HepG2 (cell line): ENCODE measurements around the gene RAD17. TPM values are rescaled to one million over a fixed set of nuclear protein-coding genes. Genes with fewer than 3 reads are reported as not detected.

Experiments
- ARNT ChIP-seq: fragments of 450-650 bp; IDR thresholded peaks from 2 replicates; pipeline ENCODE4 v1.6.1; 2017
- CEBPG ChIP-seq: IDR thresholded peaks from 2 replicates; pipeline ENCODE4 v1.6.1; 2016
- CHD4 ChIP-seq: fragments of 200-600 bp; sonication (generic); IDR thresholded peaks from 2 replicates; pipeline ENCODE4 v1.7.0; 2017; ENCODE audit warnings: mild to moderate bottlenecking, low read length, borderline replicate concordance
- EHMT2 ChIP-seq: fragments of 200-600 bp; sonication (generic); IDR thresholded peaks from 2 replicates; pipeline ENCODE4 v1.7.0; 2017; ENCODE audit warnings: antibody characterized with exemption, low read depth, low read length, borderline replicate concordance
- FOXM1 ChIP-seq: sonication (generic); formaldehyde crosslinking; IDR thresholded peaks from 2 replicates; pipeline ENCODE4 v1.5.0; 2020; ENCODE audit warnings: missing genetic modification reagents
- HOXA5 ChIP-seq: sonication (generic); formaldehyde crosslinking; IDR thresholded peaks from 2 replicates; pipeline ENCODE4 v1.4.0; 2020; ENCODE audit warnings: missing genetic modification reagents
- JUNB ChIP-seq: sonication (generic); formaldehyde crosslinking; IDR thresholded peaks from 2 replicates; pipeline ENCODE4 v1.8.0; 2022; ENCODE audit warnings: missing genetic modification reagents, mild to moderate bottlenecking, borderline replicate concordance
- KDM5B ChIP-seq: sonication (generic); formaldehyde crosslinking; IDR thresholded peaks from 2 replicates; pipeline ENCODE4 v1.4.0; 2020; ENCODE audit warnings: missing genetic modification reagents, mild to moderate bottlenecking, borderline replicate concordance
- POGZ ChIP-seq: sonication (generic); formaldehyde crosslinking; IDR thresholded peaks from 2 replicates; pipeline ENCODE4 v1.4.0; 2020; ENCODE audit warnings: mild to moderate bottlenecking, missing genetic modification reagents
- RAD51 ChIP-seq: fragments of 450-650 bp; IDR thresholded peaks from 2 replicates; pipeline ENCODE4 v1.6.1; 2016; ENCODE audit warnings: borderline replicate concordance
- SCMH1 ChIP-seq: sonication (generic); formaldehyde crosslinking; IDR thresholded peaks from 2 replicates; pipeline ENCODE4 v1.9.0; 2021; ENCODE audit warnings: missing genetic modification reagents, mild to moderate bottlenecking, borderline replicate concordance
- SRSF1 ChIP-seq: fragments of 200-400 bp; formaldehyde crosslinking; optimal IDR thresholded peaks from 2 replicates; pipeline ENCODE3; 2017; ENCODE audit warnings: mild to moderate bottlenecking, low read depth, low read length, moderate library complexity
- ZBTB7B ChIP-seq: sonication (generic); formaldehyde crosslinking; IDR thresholded peaks from 2 replicates; pipeline ENCODE4 v1.4.0; 2020; ENCODE audit warnings: missing genetic modification reagents
- ZNF124 ChIP-seq: sonication (generic); formaldehyde crosslinking; IDR thresholded peaks from 2 replicates; pipeline ENCODE4 v1.4.0; 2020; ENCODE audit warnings: missing genetic modification reagents
- ZNF331 ChIP-seq: sonication (generic); formaldehyde crosslinking; IDR thresholded peaks from 2 replicates; pipeline ENCODE4 v1.4.0; 2020; ENCODE audit warnings: missing genetic modification reagents
- ZNF562 ChIP-seq: sonication (generic); formaldehyde crosslinking; IDR thresholded peaks from 2 replicates; pipeline ENCODE4 v1.8.0; 2022; ENCODE audit warnings: missing genetic modification reagents, borderline replicate concordance
- ZNF749 ChIP-seq: sonication (generic); formaldehyde crosslinking; IDR thresholded peaks from 2 replicates; pipeline ENCODE4 v1.8.0; 2022; ENCODE audit warnings: mild to moderate bottlenecking, missing genetic modification reagents, moderate library complexity, borderline replicate concordance
- ZSCAN30 ChIP-seq: sonication (generic); formaldehyde crosslinking; IDR thresholded peaks from 2 replicates; pipeline ENCODE4 v1.5.0; 2020; ENCODE audit warnings: mild to moderate bottlenecking, missing genetic modification reagents
- polyA plus RNA-seq, 8 experiments: library from polyadenylated mRNA; depleted of rRNA in 3 of 8; stranded (reverse) in 7 of 8; unstranded in 1 of 8; fragments of >200 nt; fragmentation: Illumina TruSeq in 4 of 8; extraction: Trizol in 4 of 8; gene quantifications; 2 replicates each; pipeline versions ENCODE4 v1.2.1 to v1.2.3, GENCODE V29; 2011 to 2016; ENCODE audit warnings: low read depth in 4 of 8, missing spikeins in 1 of 8, mixed read lengths in 1 of 8; ENCODE audit not compliant: insufficient read depth in 1 of 8
- total RNA-seq, 5 experiments: library from RNA; depleted of rRNA; stranded (reverse); fragments of >200 nt; fragmentation: Illumina TruSeq; extraction: Trizol; gene quantifications; 2 replicates each; pipeline ENCODE4 v1.2.3, GENCODE V29; 2016; ENCODE audit warnings: low read depth in 1 of 5
- TF ChIP-seq, protein P1 (sequence below): sonication (generic); formaldehyde crosslinking; conservative IDR thresholded peaks from 2 replicates; pipeline ENCODE4 v1.4.0; 2020; ENCODE audit warnings: mild to moderate bottlenecking, missing genetic modification reagents, moderate library complexity
- TF ChIP-seq, protein P2 (sequence below): sonication (generic); formaldehyde crosslinking; IDR thresholded peaks from 2 replicates; pipeline ENCODE4 v1.5.1; 2020; ENCODE audit warnings: missing genetic modification reagents, mild to moderate bottlenecking, borderline replicate concordance
- TF ChIP-seq, protein P3 (sequence below): sonication (generic); formaldehyde crosslinking; IDR thresholded peaks from 2 replicates; pipeline ENCODE4 v1.4.0; 2020; ENCODE audit warnings: missing genetic modification reagents
- TF ChIP-seq, protein P4 (sequence below): sonication (generic); formaldehyde crosslinking; IDR thresholded peaks from 2 replicates; pipeline ENCODE4 v1.5.1; 2020; ENCODE audit warnings: mild to moderate bottlenecking, missing genetic modification reagents, moderate library complexity

The RAD17 gene
- total and polyA plus RNA-seq, 2 of the 13 experiments (the other 11 are each of a cell fraction or from before 2014, with no cell fraction given): 24.0 to 25.9 TPM

DNA sequence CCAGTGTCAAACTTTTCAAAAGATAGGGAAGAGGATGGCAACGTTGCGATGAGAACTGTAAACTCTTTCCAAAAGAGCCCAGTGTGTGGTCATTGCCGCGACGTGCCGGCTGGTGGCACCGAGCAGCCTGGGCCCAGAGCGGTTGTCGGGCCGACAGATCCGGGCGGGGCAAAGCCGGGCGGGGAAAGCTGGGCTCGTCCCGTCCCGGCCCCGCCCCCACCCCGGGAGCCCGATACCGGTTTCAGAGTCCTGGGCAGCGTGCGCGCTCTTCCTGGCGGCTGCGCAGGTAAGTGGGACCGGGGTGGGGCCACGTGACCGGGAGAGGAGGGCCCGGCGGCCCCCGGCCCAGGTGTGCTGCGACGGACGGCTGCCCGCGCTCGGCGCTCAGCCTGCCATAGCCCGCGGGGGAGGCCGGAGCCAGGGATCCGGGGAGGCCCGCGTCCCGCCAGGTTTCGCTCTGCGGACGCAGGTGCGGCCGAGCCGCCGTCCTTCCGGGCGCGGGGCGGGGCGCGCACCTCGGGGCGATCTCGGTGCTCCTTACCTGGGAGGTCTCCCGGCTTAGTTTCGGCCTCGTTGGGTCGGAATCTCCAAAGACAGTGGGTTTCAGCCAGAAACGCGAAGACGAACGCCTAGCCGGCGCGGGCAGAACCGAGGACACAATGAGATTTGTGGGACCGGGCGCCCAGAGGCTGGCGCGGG, 45.4 kb downstream of the RAD17 start, which contains the start of gene MARVELD2 (continued):
- TF ChIP-seq, protein P1, sequence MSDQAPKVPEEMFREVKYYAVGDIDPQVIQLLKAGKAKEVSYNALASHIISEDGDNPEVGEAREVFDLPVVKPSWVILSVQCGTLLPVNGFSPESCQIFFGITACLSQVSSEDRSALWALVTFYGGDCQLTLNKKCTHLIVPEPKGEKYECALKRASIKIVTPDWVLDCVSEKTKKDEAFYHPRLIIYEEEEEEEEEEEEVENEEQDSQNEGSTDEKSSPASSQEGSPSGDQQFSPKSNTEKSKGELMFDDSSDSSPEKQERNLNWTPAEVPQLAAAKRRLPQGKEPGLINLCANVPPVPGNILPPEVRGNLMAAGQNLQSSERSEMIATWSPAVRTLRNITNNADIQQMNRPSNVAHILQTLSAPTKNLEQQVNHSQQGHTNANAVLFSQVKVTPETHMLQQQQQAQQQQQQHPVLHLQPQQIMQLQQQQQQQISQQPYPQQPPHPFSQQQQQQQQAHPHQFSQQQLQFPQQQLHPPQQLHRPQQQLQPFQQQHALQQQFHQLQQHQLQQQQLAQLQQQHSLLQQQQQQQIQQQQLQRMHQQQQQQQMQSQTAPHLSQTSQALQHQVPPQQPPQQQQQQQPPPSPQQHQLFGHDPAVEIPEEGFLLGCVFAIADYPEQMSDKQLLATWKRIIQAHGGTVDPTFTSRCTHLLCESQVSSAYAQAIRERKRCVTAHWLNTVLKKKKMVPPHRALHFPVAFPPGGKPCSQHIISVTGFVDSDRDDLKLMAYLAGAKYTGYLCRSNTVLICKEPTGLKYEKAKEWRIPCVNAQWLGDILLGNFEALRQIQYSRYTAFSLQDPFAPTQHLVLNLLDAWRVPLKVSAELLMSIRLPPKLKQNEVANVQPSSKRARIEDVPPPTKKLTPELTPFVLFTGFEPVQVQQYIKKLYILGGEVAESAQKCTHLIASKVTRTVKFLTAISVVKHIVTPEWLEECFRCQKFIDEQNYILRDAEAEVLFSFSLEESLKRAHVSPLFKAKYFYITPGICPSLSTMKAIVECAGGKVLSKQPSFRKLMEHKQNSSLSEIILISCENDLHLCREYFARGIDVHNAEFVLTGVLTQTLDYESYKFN (CRISPR knock-in tag): 0 out of 2 replicates have a peak, but pooled peaks have one; percentile 18
- TF ChIP-seq FOXM1 (CRISPR knock-in tag) (no peak), SCMH1 (no peak), ZSCAN30 (CRISPR knock-in tag) (no peak), RAD51 (peak; percentile 44; the same call in 1 of the 2 replicates), JUNB (CRISPR knock-in tag) (no peak), ZBTB7B (CRISPR knock-in tag) (no peak), CHD4 (no peak), ZNF124 (0 out of 2 replicates have a peak, but pooled peaks have one; percentile 37), KDM5B (CRISPR knock-in tag) (peak; percentile 88), ZNF562 (CRISPR knock-in tag) (no peak), ARNT (no peak), CEBPG (0 out of 2 replicates have a peak, but pooled peaks have one; percentile 43), ZNF749 (peak; percentile 83; the same call in 1 of the 2 replicates), SRSF1 (peak; percentile 67), POGZ (CRISPR knock-in tag) (peak; percentile 84), HOXA5 (no peak; the same call in 1 of the 2 replicates), EHMT2 (no peak), ZNF331 (peak; percentile 77)
- TF ChIP-seq, protein P2, sequence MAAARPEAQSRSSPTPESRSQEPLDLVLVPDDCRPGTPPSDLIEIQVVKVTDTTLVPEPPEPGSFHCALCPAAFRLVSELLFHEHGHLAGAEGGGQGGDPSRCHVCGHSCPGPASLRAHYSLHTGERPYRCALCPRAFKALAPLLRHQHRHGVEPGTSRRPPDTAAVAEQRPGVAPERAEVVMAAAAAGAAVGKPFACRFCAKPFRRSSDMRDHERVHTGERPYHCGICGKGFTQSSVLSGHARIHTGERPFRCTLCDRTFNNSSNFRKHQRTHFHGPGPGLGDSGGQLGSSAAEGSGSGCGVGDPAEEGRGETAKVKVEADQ (CRISPR knock-in tag): peak; percentile 70; the same call in 1 of the 2 replicates
- TF ChIP-seq, protein P3, sequence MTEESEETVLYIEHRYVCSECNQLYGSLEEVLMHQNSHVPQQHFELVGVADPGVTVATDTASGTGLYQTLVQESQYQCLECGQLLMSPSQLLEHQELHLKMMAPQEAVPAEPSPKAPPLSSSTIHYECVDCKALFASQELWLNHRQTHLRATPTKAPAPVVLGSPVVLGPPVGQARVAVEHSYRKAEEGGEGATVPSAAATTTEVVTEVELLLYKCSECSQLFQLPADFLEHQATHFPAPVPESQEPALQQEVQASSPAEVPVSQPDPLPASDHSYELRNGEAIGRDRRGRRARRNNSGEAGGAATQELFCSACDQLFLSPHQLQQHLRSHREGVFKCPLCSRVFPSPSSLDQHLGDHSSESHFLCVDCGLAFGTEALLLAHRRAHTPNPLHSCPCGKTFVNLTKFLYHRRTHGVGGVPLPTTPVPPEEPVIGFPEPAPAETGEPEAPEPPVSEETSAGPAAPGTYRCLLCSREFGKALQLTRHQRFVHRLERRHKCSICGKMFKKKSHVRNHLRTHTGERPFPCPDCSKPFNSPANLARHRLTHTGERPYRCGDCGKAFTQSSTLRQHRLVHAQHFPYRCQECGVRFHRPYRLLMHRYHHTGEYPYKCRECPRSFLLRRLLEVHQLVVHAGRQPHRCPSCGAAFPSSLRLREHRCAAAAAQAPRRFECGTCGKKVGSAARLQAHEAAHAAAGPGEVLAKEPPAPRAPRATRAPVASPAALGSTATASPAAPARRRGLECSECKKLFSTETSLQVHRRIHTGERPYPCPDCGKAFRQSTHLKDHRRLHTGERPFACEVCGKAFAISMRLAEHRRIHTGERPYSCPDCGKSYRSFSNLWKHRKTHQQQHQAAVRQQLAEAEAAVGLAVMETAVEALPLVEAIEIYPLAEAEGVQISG (CRISPR knock-in tag): peak; percentile 46
- TF ChIP-seq, protein P4, sequence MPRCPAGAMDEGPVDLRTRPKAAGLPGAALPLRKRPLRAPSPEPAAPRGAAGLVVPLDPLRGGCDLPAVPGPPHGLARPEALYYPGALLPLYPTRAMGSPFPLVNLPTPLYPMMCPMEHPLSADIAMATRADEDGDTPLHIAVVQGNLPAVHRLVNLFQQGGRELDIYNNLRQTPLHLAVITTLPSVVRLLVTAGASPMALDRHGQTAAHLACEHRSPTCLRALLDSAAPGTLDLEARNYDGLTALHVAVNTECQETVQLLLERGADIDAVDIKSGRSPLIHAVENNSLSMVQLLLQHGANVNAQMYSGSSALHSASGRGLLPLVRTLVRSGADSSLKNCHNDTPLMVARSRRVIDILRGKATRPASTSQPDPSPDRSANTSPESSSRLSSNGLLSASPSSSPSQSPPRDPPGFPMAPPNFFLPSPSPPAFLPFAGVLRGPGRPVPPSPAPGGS: peak; percentile 85; the same call in 1 of the 2 replicates
